Progenitor cell of endocrine pancreas (in vitro differentiated cells): ENCODE data around the gene AMIGO2. TPM values are rescaled to one million over a fixed set of nuclear protein-coding genes. Genes with fewer than 3 reads are reported as not detected.

Experiments
- DNase-seq: peaks from one replicate; pipeline ENCODE4 v3.0.0; 2021; ENCODE audit warnings: low spot score; ENCODE audit not compliant: unreplicated experiment
- H3K27ac Mint-ChIP-seq: 2 replicates; pipeline ENCODE4 v1.8.0; 2021; ENCODE audit warnings: mild to moderate bottlenecking, moderate library complexity, mixed read lengths
- H3K27me3 Mint-ChIP-seq: 2 replicates; pipeline ENCODE4 v1.8.0; 2021; ENCODE audit warnings: mixed read lengths
- H3K36me3 Mint-ChIP-seq: 2 replicates; pipeline ENCODE4 v1.8.0; 2022; ENCODE audit warnings: mixed read lengths; ENCODE audit not compliant: insufficient read depth
- H3K4me1 Mint-ChIP-seq: 2 replicates; pipeline ENCODE4 v1.8.0; 2021; ENCODE audit warnings: low read depth, mixed read lengths
- H3K4me3 Mint-ChIP-seq: 2 replicates; pipeline ENCODE4 v1.8.0; 2021; ENCODE audit warnings: low read depth, mild to moderate bottlenecking, moderate library complexity, mixed read lengths
- H3K9me3 Mint-ChIP-seq: 2 replicates; pipeline ENCODE4 v1.8.0; 2021; ENCODE audit warnings: low read depth, mixed read lengths
- CTCF ChIP-seq: fragments of 200-600 bp; sonication (generic); IDR thresholded peaks from one replicate; pipeline ENCODE4 v1.5.0; 2021; ENCODE audit warnings: antibody characterized with exemption, mild to moderate bottlenecking; ENCODE audit not compliant: unreplicated experiment
- total RNA-seq: library from RNA; stranded (reverse); gene quantifications from 2 replicates; pipeline ENCODE4 v1.2.1, GENCODE V29; 2021

AMIGO2 gene
- total RNA-seq, 1 donor from 2014 or later: 10.7 TPM

GRCh38 chr12:47098099-47098498 is 18.3 kb upstream of the AMIGO2 start:
- Mint-ChIP-seq H3K27me3 (no peaks in the 10 kb centered on the region), H3K27ac (no peak overlapping the region), H3K36me3 (no peaks in the 10 kb centered on the region), H3K4me3 (no peak overlapping the region), H3K9me3 (no peaks in the 10 kb centered on the region), H3K4me1 (peaks cover 2% of the 10 kb centered on the region)
- no peak for DNase-seq
- no peak for TF ChIP-seq CTCF

- no peaks in the 10 kb centered on the region for H3K36me3 Mint-ChIP-seq
- H3K9me3 Mint-ChIP-seq: no peaks in the 10 kb centered on the region
- H3K4me3 Mint-ChIP-seq: no peak overlapping the region
These were observed 17.6 kb upstream of the AMIGO2 start for GRCh38 chr12:47097276-47097896.

GRCh38 chr12:47095446-47096236 is 15.9 kb upstream of the AMIGO2 start:
- no peak for TF ChIP-seq CTCF
- Mint-ChIP-seq H3K9me3 (no peaks in the 10 kb centered on the region), H3K27me3 (no peaks in the 10 kb centered on the region), H3K4me3 (no peak overlapping the region), H3K4me1 (peaks cover 2% of the 10 kb centered on the region), H3K27ac (no peak overlapping the region), H3K36me3 (no peaks in the 10 kb centered on the region)
- DNase-seq: no peak

More at GRCh38 chr12:47097276-47097896, 17.6 kb upstream of the AMIGO2 start:
- Mint-ChIP-seq H3K4me1 (peaks cover 2% of the 10 kb centered on the region), H3K27me3 (no peaks in the 10 kb centered on the region), H3K27ac (no peak overlapping the region)
- no peak for TF ChIP-seq CTCF
- DNase-seq: no peak

GRCh38 chr12:47094804-47095203 is 15.0 kb upstream of the AMIGO2 start:
- no peak for DNase-seq
- H3K27ac Mint-ChIP-seq: no peak overlapping the region

GRCh38 chr12:47091009-47091408 is 11.2 kb upstream of the AMIGO2 start:
- Mint-ChIP-seq H3K27ac (no peak overlapping the region), H3K27me3 (no peaks in the 10 kb centered on the region), H3K4me1 (peaks cover 20% of the 10 kb centered on the region), H3K4me3 (no peak overlapping the region), H3K36me3 (no peaks in the 10 kb centered on the region), H3K9me3 (no peaks in the 10 kb centered on the region)
- TF ChIP-seq CTCF: no peak
- no peak for DNase-seq

More at GRCh38 chr12:47094804-47095203, 15.0 kb upstream of the AMIGO2 start:
- H3K27me3 Mint-ChIP-seq: no peaks in the 10 kb centered on the region
- H3K9me3 Mint-ChIP-seq: no peaks in the 10 kb centered on the region
- no peak overlapping the region for H3K4me3 Mint-ChIP-seq
- no peaks in the 10 kb centered on the region for H3K36me3 Mint-ChIP-seq
- TF ChIP-seq CTCF: no peak
- H3K4me1 Mint-ChIP-seq: peaks cover 2% of the 10 kb centered on the region
